ENCODE results near the gene RRP8. TPM values are rescaled to one million over a fixed set of nuclear protein-coding genes. Genes with fewer than 3 reads are reported as not detected.

The RRP8 gene
- total and polyA plus RNA-seq, 2 donors (not counting 1 experiment from before 2014, with no cell fraction given) = 8.6 to 29.4 TPM

DNA sequence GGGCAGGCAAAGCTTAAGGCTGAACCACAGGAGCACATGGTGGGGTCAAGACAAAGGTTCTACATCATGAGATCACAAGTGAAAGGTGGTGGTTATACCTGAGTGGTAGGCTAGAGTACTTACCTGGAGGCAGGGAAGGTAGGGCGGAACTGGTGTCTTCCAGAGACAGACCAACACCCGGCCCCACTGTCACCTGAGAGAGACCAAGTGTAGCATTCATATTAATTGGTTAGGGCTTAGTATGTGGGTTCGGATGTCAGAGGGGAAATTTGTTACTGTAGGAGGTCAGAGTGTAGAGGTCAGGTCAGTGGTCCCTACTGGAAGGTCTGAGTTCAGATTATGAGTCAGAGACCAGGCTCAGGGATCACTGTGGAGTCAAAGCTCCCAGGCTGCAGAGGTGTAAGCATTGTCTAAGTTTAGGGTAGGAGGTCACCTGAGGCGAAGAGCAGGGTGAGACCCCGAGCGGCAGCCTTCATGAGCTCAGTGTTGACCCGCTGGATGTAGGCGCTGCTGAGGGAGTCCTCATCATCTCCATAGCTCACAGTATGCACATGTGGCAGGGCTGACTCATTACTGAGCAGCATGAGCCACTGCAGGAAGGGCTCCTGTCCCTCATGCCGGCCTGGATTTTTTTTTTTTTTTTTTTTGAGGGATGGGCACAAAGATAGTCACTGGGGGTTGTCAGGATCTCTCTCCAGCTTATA is 12.6 kb upstream of the RRP8 start:
- Mint-ChIP-seq H3K4me1 (peaks cover 18% of the 10 kb centered on the region), H3K27me3 (no peaks in the 10 kb centered on the region), H3K4me3 (peak overlapping the region; percentile 11), H3K9me3 (ENCODE audit: insufficient read depth) (no peaks in the 10 kb centered on the region), H3K27ac (peak overlapping the region; percentile 54)
- Histone ChIP-seq H3K4me2 (replicated peaks; ENCODE audit: low read depth, low read length, poor library complexity, severe bottlenecking) (no peak overlapping the region), H3K27me3 (replicated peaks in 1 of 4; ENCODE audit: control extremely low read depth in 1 of 4, control insufficient read depth in 3 of 4, insufficient read depth in 4 of 4, low read length in 3 of 4) (no peaks in the 10 kb centered on the region), H3K4me3 (ENCODE audit: control extremely low read depth in 1 of 5, extremely low read depth in 1 of 5, insufficient read depth in 1 of 5, low read depth in 2 of 5, low read length in 4 of 5) (no peak overlapping the region), H3K4me1 (ENCODE audit: control insufficient read depth in 2 of 2, insufficient read depth in 2 of 2, low read length in 2 of 2) (peaks cover 30 to 48% of the 10 kb centered on the region in 2 donors), H2AFZ (ENCODE audit: insufficient read depth, low read depth, low read length, poor library complexity, severe bottlenecking) (no peak overlapping the region), H3K27ac (ENCODE audit: low read length in 2 of 2) (no peak overlapping the region), H3K9me3 (ENCODE audit: control extremely low read depth in 1 of 3, control insufficient read depth in 2 of 3, insufficient read depth in 1 of 3, low read length in 2 of 3) (no peaks in the 10 kb centered on the region), H3K9ac (ENCODE audit: low read length) (no peak overlapping the region), H3K79me2 (ENCODE audit: control insufficient read depth, insufficient read depth, low read length) (peaks cover 41% of the 10 kb centered on the region), H4K20me1 (ENCODE audit: control insufficient read depth, insufficient read depth, low read length, poor library complexity, severe bottlenecking) (no peaks in the 10 kb centered on the region), H3K36me3 (replicated peaks in 1 of 2; ENCODE audit: control extremely low read depth in 1 of 2, control insufficient read depth in 1 of 2, extremely low read depth in 1 of 2, insufficient read depth in 2 of 2, low read length in 1 of 2) (peaks cover 0 to 39% of the 10 kb centered on the region in 2 experiments)
- TF ChIP-seq, protein P1, sequence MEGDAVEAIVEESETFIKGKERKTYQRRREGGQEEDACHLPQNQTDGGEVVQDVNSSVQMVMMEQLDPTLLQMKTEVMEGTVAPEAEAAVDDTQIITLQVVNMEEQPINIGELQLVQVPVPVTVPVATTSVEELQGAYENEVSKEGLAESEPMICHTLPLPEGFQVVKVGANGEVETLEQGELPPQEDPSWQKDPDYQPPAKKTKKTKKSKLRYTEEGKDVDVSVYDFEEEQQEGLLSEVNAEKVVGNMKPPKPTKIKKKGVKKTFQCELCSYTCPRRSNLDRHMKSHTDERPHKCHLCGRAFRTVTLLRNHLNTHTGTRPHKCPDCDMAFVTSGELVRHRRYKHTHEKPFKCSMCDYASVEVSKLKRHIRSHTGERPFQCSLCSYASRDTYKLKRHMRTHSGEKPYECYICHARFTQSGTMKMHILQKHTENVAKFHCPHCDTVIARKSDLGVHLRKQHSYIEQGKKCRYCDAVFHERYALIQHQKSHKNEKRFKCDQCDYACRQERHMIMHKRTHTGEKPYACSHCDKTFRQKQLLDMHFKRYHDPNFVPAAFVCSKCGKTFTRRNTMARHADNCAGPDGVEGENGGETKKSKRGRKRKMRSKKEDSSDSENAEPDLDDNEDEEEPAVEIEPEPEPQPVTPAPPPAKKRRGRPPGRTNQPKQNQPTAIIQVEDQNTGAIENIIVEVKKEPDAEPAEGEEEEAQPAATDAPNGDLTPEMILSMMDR (IDR thresholded peaks at IDR 0.05) = no peak
- TF ChIP-seq EZH2 (IDR thresholded peaks at IDR 0.05; ENCODE audit: borderline replicate concordance, insufficient read depth, low read depth, low read length, poor library complexity, severe bottlenecking) = no peak
- 94% methylated on average over 8 of the region's 9 CpGs for WGBS (ENCODE audit: insufficient coverage)
- DNase-seq (no peak), ATAC-seq (ENCODE audit: low read depth) (no peak)
- ChIA-PET POLR2A (no interaction called here), CTCF (interaction anchor here (4.7 kb wide), 1 partner anchor 67 kb away, joined by 35 read pairs; the partner anchor contains the start of gene MRPL17)
- intact Hi-C loops (cut with micrococcal nuclease) = no loop called here

DNA sequence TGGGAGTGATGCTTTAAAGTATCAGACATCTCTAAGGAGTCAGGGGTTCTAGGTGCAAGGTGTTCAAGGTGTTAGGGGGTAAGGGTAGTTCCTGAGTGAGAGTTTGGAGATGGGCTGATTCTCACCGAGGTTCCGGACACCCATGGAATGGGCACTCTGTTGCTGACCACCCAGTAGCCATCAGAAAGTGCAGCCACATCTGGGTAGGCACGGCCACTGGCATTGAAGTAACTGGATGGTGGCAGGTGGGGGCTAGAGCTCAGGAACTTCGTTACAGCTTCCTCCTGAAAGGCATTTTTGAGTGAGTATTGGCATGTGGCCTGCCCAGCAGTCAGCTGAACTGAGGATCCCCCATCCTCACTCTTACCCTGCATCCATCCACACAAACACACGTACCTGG is 11.6 kb upstream of the RRP8 start:
- intact Hi-C loops (cut with micrococcal nuclease) = no loop called here
- POLR2A ChIA-PET = no interaction called here
- H3K9me3 Mint-ChIP-seq (ENCODE audit: insufficient read depth) = no peaks in the 10 kb centered on the region
- Histone ChIP-seq H3K4me1 (ENCODE audit: control insufficient read depth in 2 of 2, insufficient read depth in 2 of 2, low read length in 2 of 2) (peaks cover 32 to 46% of the 10 kb centered on the region in 2 donors), H3K4me2 (replicated peaks; ENCODE audit: low read depth, low read length, poor library complexity, severe bottlenecking) (no peak overlapping the region), H3K79me2 (ENCODE audit: control insufficient read depth, insufficient read depth, low read length) (peaks cover 41% of the 10 kb centered on the region), H3K27ac (ENCODE audit: low read length in 2 of 2) (no peak overlapping the region), H3K27me3 (replicated peaks in 1 of 4; ENCODE audit: control extremely low read depth in 1 of 4, control insufficient read depth in 3 of 4, insufficient read depth in 4 of 4, low read length in 3 of 4) (no peaks in the 10 kb centered on the region), H3K9me3 (ENCODE audit: control extremely low read depth in 1 of 3, control insufficient read depth in 2 of 3, insufficient read depth in 1 of 3, low read length in 2 of 3) (no peaks in the 10 kb centered on the region), H3K9ac (ENCODE audit: low read length) (no peak overlapping the region), H3K4me3 (ENCODE audit: control extremely low read depth in 1 of 5, extremely low read depth in 1 of 5, insufficient read depth in 1 of 5, low read depth in 2 of 5, low read length in 4 of 5) (no peak overlapping the region), H4K20me1 (ENCODE audit: control insufficient read depth, insufficient read depth, low read length, poor library complexity, severe bottlenecking) (no peaks in the 10 kb centered on the region), H2AFZ (ENCODE audit: insufficient read depth, low read depth, low read length, poor library complexity, severe bottlenecking) (no peak overlapping the region), H3K36me3 (replicated peaks in 1 of 2; ENCODE audit: control extremely low read depth in 1 of 2, control insufficient read depth in 1 of 2, extremely low read depth in 1 of 2, insufficient read depth in 2 of 2, low read length in 1 of 2) (peaks cover 0 to 49% of the 10 kb centered on the region in 2 experiments)
- no peak for TF ChIP-seq EZH2 (IDR thresholded peaks at IDR 0.05; ENCODE audit: borderline replicate concordance, insufficient read depth, low read depth, low read length, poor library complexity, severe bottlenecking)
- TF ChIP-seq, protein P1 (IDR thresholded peaks at IDR 0.05) = no peak
- 100% methylated on average over 3 of the region's 5 CpGs for WGBS (ENCODE audit: insufficient coverage)
- DNase-seq (no peak), ATAC-seq (ENCODE audit: low read depth) (no peak)
- H3K4me3 Mint-ChIP-seq = no peak overlapping the region
- peak overlapping the region; percentile 54 for H3K27ac Mint-ChIP-seq
- CTCF ChIA-PET = no interaction called here
- no peaks in the 10 kb centered on the region for H3K27me3 Mint-ChIP-seq
- H3K4me1 Mint-ChIP-seq = peaks cover 24% of the 10 kb centered on the region

Data from B cell (primary cell).